NCI-H2029 (cell line): ENCODE results near the gene TRIM49.
"Not testable (repeated sequence)": the region's sequence is repeated elsewhere in the genome, so short reads cannot be mapped to it uniquely, and the experiment has no call there.

Source experiments
- DNase-seq: peaks from one replicate; lab custom pipeline; 2025; lab: John Stamatoyannopoulos, UW

TRIM49 gene, protein sequence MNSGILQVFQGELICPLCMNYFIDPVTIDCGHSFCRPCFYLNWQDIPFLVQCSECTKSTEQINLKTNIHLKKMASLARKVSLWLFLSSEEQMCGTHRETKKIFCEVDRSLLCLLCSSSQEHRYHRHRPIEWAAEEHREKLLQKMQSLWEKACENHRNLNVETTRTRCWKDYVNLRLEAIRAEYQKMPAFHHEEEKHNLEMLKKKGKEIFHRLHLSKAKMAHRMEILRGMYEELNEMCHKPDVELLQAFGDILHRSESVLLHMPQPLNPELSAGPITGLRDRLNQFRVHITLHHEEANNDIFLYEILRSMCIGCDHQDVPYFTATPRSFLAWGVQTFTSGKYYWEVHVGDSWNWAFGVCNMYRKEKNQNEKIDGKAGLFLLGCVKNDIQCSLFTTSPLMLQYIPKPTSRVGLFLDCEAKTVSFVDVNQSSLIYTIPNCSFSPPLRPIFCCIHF

DNA sequence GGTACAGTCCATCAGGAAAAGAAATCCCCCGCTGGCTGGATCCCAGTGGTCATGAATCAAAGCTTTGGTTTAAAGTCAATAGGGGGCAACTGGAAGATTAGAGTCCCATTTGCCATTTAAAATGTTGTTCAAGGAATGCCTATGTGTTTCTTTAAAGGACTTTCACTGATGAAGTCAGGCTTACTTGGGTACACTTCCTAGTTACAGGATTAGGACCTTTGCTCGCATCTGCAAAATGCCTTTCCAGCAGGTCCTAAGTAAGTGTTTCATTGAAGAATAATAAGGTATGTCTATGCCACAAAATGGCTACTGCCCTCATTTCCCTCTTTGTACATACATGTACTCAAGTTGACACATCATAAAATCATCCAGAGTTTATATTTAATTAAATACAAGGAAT lies at the start of gene TRIM49:
Gene TRIM49, minus strand, starts transcription at position 101 of the 400 bp plus-strand sequence. CDS start 4,106 bp downstream, outside the sequence.
- not testable (repeated sequence) for DNase-seq

DNA sequence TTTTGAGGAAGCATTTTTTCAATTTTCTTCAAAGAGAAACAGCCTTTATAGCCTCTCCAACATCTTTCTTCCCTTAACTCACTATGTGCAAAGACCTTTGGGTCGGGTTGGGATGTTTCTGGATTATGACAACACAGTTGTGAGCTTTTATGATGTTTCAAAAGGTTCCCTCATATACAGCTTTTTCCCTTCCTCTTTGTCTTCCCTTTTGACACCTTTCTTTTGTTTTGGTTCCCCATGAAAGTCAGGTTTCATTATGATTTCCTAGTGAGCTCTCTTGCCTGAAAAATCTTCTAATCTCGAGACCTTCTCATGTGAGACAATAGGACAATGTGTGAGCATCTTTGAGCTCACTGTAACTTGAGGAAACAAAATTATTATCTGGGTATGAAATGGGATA lies 18.3 kb upstream of the TRIM49 start:
- not testable (repeated sequence) for DNase-seq

DNA sequence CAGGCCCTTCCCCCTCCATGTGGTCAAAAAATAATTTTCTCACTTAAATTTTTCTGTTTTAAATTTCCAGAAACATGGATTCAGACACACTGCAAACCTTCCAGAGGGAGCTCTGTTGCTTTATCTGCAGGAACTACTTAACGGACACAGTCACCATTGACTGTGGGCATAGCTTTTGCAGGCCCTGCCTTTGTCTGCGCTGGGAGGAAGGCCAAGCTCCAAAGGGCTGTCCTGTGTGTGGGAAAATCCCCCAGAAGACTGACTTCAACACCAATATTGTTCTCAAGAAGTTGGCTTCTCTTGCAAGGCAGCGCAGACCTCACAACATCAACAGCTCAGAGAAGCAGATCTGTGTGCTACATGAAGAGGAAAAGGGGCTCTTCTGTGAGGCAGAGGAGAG lies 11.6 kb upstream of the TRIM49 start:
- not testable (repeated sequence) for DNase-seq

DNA sequence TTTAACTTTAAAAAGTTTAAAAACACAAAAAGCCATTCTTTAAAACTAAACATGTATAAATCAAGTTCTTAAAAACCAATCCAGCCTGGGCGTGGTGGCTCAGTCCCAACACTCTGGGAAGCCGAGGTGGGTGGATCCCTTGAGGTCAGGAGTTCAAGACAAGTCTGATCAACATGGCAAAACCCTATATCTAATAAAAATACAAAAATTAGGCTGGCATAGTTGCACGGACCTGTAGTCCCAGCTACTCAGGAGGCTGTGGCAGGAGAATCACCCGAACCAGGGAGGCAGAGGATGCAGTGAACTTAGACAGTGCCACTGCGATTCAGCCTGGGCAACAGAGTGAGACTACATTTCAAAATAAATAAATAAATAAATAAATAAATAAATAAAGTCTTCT lies 5.2 kb upstream of the TRIM49 start:
- not testable (repeated sequence) for DNase-seq

DNA sequence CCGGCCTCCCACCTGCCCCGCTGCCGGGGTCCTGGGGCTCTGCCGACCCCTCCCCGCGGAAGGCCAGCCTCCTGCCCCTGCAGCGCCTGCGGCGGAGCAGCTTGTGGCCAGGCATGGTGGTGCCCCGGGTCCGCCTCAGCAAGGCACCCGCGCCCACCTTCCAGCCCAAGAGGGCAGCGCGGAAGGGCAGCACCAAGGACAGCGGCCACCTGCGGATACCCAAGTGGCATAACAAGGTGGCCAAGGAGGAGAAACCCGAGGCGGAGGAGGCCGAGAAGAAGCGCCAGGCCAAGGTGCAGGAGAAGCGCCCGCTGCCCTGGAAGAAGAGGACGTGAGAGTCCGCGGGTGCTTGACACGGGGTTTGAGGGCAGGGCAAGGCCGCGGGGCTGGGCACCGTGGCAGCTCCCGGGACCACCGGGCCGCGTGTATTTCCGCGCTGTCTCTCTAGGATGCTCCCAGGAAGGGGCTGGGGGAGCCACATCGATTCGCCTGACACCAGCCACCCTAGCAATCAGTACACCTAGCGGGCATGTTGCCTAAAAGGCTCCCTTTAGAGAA lies 20.8 kb downstream of the TRIM49 start:
- not testable (repeated sequence) for DNase-seq

DNA sequence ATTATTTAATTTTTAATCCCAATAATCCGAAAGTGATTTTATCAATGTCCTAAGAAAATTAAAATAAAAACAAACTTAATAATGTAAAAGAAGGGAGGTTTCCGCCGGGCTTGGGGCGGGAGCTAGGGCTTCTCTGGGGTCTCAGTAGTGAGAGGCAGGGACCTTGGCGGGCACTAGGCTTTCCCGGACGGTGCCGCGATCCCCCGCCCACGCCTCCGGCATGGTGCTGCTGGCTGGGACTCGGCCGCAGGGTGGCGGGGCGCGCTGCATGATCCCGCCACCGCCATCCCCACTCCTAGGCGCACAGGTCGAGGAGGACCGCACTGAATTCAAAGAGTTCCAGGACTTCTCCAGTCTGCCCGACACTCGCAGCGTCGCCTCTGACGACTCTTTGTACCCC lies 22.6 kb downstream of the TRIM49 start:
- DNase-seq = not testable (repeated sequence)

DNA sequence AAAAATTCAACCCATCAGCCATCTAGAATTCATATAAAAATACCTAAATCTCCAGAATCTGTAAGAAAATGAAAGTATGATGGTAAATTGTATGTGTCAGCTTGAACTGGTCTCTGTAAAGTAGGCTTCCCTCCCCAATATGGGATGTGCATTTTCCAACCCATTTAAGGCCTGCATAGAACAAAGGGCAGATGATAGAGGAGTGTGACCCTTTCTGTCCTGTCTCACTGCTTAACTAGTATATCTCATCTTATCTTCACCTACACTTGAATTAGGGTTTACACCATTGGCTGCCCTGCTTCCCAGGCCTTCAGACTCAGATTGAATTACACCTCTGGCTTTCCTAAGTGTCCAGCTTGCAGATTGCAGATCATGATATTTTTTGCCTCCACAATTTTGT lies 57.6 kb downstream of the TRIM49 start:
- not testable (repeated sequence) for DNase-seq
